Right atrium auricular region (tissue), 2 donors: ENCODE results near the gene GTF2IRD1. TPM values are rescaled to one million over a fixed set of nuclear protein-coding genes. Genes with fewer than 3 reads are reported as not detected.

Source experiments
- DNase-seq: peaks from one replicate; pipeline ENCODE4 v3.0.0-alpha.2; 2019; ENCODE audit warnings: low spot score
- H3K27ac ChIP-seq, 2 donors: fragments of 200-600 bp; sonication (generic); 1 replicate in 1 of 2; 2 replicates in 1 of 2; pipeline ENCODE4 v1.5.1; 2016 to 2019
- H3K27me3 ChIP-seq, 2 donors: fragments of 200-600 bp; sonication (generic); one replicate each; pipeline versions ENCODE4 v1.5.1 to v1.6.0; 2017 to 2019
- H3K36me3 ChIP-seq: fragments of 200-600 bp; sonication (generic); one replicate; pipeline ENCODE4 v1.5.1; 2016
- H3K4me1 ChIP-seq, 2 donors: fragments of 200-600 bp; sonication (generic); one replicate each; pipeline versions ENCODE4 v1.5.1 to v1.6.0; 2017 to 2019
- H3K4me3 ChIP-seq, 2 donors: fragments of 200-600 bp; sonication (generic); 1 replicate in 1 of 2; 2 replicates in 1 of 2; pipeline ENCODE4 v1.5.1; 2017 to 2019; ENCODE audit warnings: mild to moderate bottlenecking in 1 of 2, moderate library complexity in 1 of 2
- H3K9me3 ChIP-seq, 2 donors: fragments of 200-600 bp; sonication (generic); one replicate each; pipeline ENCODE4 v1.5.1; 2019
- CTCF ChIP-seq, 2 donors: fragments of 200-600 bp; sonication (generic); IDR thresholded peaks; one replicate each; pipeline ENCODE4 v1.5.1; 2019; ENCODE audit warnings: antibody characterized with exemption in 2 of 2
- total RNA-seq, 2 donors: library from RNA; depleted of rRNA; stranded (reverse); fragments of >200 nt; gene quantifications; one replicate each; pipeline ENCODE4 v1.1.0, GENCODE V29; 2016

Gene GTF2IRD1
- total RNA-seq = 10 to 100 TPM; 15.6 to 16.5 TPM

- no peak for TF ChIP-seq CTCF (IDR thresholded peaks at IDR 0.05)
- no peak for DNase-seq
- H3K4me3 ChIP-seq = peak within 1 kb of the TSS; percentile 70 to 80
- H3K9me3 ChIP-seq = no peaks in the 10 kb centered on the region
- no peaks in the 10 kb centered on the region for H3K27me3 ChIP-seq
- H3K27ac ChIP-seq = peak within 1 kb of the TSS; percentile 94 to 98
- H3K36me3 ChIP-seq = no peaks in the 10 kb centered on the region
- H3K4me1 ChIP-seq = peaks cover 0 to 28% of the 10 kb centered on the region in 2 donors
Measured at GRCh38 chr7:74453322-74454011, at the start of gene GTF2IRD1. TSS of gene GTF2IRD1 (plus strand) at chr7:74453906. CDS start at chr7:74508081, 54,175 bp downstream.

- Histone ChIP-seq H3K4me3 (no peak overlapping the region), H3K27ac (no peak overlapping the region), H3K9me3 (no peaks in the 10 kb centered on the region), H3K36me3 (no peaks in the 10 kb centered on the region), H3K27me3 (no peaks in the 10 kb centered on the region), H3K4me1 (no peaks in the 10 kb centered on the region)
- no peak for DNase-seq
- no peak for TF ChIP-seq CTCF (IDR thresholded peaks at IDR 0.05)
Measured at GRCh38 chr7:74404388-74404700, 49.4 kb upstream of the GTF2IRD1 start.

GRCh38 chr7:74404741-74405140, 49.0 kb upstream of the GTF2IRD1 start:
- H3K27me3 ChIP-seq = no peaks in the 10 kb centered on the region
- DNase-seq = no peak
- no peak overlapping the region for H3K27ac ChIP-seq
- TF ChIP-seq CTCF (IDR thresholded peaks at IDR 0.05) = no peak
- no peaks in the 10 kb centered on the region for H3K36me3 ChIP-seq
- no peaks in the 10 kb centered on the region for H3K9me3 ChIP-seq
- H3K4me1 ChIP-seq = no peaks in the 10 kb centered on the region
- H3K4me3 ChIP-seq = no peak overlapping the region

GRCh38 chr7:74405191-74405898, 48.4 kb upstream of the GTF2IRD1 start:
- Histone ChIP-seq H3K36me3 (no peaks in the 10 kb centered on the region), H3K27me3 (no peaks in the 10 kb centered on the region), H3K4me1 (no peaks in the 10 kb centered on the region), H3K4me3 (no peak overlapping the region), H3K27ac (no peak overlapping the region), H3K9me3 (no peaks in the 10 kb centered on the region)
- DNase-seq = no peak
- TF ChIP-seq CTCF (IDR thresholded peaks at IDR 0.05) = peak; percentile 28 to 57

- DNase-seq = no peak
- no peak for TF ChIP-seq CTCF (IDR thresholded peaks at IDR 0.05)
- Histone ChIP-seq H3K36me3 (no peaks in the 10 kb centered on the region), H3K27me3 (no peaks in the 10 kb centered on the region), H3K4me1 (no peaks in the 10 kb centered on the region), H3K9me3 (no peaks in the 10 kb centered on the region), H3K27ac (no peak overlapping the region), H3K4me3 (no peak overlapping the region)
Measured at GRCh38 chr7:74405899-74406512, 47.7 kb upstream of the GTF2IRD1 start.
